LNCAP (cell line): ENCODE measurements around the gene TBXAS1.

Experiments
- TF ChIP-seq, protein P1 (sequence below): fragments of 450-650 bp; IDR thresholded peaks from 2 replicates; pipeline ENCODE4 v1.5.1; 2017; ENCODE audit warnings: mild to moderate bottlenecking

The TBXAS1 gene

DNA sequence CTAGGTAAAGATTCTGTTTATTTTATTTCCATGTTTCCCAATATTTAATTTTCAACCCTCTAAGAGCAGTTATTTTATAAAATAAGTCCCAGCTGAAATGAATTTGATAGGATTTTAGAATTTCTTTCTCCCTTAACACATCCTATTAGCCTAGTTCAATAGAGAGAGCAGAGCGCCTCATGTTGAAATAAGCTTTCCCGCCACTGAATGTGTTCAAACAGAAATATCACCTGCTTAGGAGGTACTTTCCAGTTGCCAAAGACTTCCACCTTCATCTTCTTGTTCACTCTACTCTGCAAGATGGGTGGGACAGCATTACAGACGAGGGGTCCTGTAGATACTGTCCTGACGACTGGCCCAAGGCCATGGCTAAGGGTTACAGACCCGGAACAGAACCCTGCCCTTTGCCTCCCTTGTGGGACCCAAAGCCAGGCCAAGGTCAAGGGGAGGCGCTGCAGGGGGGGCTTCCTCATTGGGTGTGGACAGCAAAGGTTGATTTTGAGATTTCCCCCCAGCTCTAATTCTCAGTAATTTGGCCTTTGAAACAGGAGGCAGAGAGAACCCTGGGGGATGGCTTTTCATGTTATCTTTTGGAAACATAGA lies 171.7 kb downstream of the TBXAS1 start:
- TF ChIP-seq, protein P1, sequence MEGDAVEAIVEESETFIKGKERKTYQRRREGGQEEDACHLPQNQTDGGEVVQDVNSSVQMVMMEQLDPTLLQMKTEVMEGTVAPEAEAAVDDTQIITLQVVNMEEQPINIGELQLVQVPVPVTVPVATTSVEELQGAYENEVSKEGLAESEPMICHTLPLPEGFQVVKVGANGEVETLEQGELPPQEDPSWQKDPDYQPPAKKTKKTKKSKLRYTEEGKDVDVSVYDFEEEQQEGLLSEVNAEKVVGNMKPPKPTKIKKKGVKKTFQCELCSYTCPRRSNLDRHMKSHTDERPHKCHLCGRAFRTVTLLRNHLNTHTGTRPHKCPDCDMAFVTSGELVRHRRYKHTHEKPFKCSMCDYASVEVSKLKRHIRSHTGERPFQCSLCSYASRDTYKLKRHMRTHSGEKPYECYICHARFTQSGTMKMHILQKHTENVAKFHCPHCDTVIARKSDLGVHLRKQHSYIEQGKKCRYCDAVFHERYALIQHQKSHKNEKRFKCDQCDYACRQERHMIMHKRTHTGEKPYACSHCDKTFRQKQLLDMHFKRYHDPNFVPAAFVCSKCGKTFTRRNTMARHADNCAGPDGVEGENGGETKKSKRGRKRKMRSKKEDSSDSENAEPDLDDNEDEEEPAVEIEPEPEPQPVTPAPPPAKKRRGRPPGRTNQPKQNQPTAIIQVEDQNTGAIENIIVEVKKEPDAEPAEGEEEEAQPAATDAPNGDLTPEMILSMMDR: no peak

DNA sequence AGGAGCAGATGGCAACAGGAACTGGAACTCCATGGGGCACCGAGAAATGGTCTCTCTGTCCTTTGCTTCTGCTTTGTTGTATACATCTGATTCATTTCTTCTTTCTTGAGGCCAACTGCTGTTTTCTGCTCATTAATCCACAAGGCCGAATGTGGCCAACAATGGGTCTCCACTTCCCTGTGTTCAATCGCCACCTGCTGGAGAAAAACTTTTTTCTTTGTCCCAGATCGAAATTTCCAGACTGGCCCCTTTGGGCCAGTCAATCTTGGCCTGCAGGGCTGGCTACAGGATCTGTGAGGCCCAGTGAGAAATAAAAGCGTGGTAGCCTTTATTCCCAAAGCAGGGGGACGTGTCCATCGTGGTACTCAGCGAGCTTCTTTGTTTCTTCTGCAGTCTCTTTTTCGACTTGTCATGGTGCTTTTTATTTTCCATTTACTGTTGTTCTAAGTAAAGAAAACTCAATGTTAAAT lies 174.9 kb downstream of the TBXAS1 start:
- TF ChIP-seq, protein P1: peak; percentile 64

DNA sequence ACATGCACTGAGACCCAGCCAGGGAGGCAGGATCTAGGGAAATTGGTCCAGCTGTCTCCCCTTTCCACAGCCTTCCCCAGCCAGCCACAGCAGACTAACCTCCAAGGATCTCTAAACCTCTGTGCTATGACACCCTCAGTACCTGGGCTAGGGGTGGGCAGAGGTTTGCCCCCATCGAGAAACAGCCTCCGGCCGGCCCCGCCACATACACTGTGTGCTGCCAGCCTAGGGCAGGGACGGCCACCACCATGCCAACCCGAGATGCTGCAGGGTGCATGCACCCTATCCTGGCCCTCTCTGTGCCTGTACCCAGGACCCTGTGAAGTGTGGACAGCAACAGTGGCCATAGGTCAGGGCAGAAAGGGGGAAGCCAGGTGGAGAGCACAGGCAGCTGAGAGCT lies 175.6 kb downstream of the TBXAS1 start:
- TF ChIP-seq, protein P1: no peak

DNA sequence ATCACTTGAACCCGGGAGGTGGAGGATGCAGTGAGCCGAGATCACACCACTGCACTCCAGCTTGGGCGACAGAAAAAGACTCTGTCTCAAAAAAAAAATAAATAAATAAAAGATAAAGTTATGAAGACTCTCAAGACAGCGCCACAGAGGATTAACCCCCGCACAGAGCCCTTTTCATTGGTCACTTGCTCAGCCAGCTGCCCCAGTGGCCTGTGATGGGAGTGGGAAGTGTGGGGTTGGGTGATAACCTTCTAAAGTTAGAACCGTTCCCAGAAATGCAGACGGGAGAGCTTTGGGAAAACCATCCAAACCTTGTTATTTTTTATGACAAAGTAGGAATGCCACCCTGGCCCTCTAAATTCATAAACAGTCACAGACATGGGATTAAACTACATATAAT lies 176.3 kb downstream of the TBXAS1 start:
- TF ChIP-seq, protein P1: no peak

DNA sequence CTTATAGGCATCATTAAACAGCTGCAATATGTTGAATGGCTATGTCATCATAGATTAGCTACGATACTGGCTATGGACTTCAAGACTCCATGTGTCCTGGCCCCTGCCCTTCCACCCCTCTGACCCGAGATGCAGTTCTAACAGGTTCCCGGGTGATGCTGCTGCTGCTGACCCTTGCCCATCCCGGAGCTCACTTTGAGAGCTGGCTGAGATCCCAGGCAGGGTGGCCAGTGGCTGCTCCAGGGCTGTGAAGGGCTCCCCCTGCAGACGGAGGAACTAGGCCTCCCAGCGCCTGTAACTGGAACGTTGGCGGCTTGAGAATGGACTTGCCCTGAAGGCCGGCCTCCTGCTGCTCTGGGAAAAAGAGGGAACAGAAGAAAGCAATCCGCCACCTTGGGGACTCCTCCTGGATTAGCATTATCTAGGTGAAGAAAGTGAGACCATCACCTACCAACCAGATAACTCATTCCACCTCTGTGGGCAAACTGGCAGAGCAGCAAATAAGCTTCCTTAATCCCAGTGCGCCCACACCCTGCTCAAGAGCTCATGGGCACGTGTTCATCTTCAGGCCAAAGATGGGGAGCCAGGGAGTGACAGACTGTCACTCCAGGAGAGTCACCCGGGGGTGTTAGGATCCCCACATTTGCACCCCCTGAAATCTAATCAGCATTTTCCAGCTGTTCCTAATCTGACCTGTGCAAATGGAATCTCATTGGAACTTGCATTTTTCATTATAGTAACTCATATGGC lies 176.9 kb downstream of the TBXAS1 start:
- TF ChIP-seq, protein P1: no peak

DNA sequence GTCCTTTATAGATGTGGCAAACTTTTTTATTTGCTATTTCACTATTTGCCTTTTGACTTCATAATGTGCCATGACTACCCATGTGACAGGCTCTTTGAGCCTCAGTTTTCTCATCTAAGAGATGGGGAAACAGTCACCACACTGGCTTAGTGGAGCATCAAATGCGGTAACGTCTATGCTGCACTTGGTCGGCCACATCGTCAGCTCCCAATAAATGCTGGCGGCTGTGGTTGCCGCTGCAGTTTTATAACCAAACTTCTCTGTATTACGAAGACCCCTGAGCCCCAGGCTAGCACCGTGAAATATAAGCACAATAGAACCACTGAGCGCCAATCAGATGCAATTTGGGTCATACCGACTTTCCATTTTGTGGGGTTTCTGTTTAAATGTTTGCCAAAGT lies 177.5 kb downstream of the TBXAS1 start:
- TF ChIP-seq, protein P1: no peak

DNA sequence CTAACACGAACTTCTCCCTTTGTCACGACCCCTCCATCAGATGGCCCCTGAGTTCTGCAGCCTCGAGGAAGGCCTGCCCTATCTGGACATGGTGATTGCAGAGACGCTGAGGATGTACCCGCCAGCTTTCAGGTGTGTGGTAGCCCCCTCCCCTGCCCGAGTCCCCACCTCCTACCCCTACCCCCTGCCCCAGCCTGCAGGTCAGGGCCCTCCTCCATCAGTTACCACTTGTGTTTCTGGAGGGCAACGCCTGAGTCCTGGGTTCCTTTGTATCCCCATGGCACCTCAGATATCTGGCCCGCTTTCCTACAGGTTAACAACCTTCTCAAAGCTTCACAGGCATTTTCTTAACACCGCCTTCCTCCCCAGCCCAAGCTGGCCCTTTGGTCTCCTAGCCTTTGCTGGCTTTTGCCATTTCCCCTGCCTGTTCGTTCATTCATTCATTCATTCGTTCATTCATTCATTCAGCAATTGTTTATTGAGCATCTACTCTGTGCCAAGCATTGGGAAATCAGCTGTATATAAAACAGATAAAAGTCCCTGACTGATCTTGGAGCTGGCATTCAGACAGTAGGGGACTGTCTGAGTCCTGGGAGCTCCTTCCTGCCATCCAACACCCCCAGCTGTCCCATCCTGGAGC lies 178.1 kb downstream of the TBXAS1 start:
- TF ChIP-seq, protein P1: no peak
